HCT116 (cell line): ENCODE results near the gene MCRIP1. TPM values are rescaled to one million over a fixed set of nuclear protein-coding genes. Genes with fewer than 3 reads are reported as not detected.
A peak's percentile ranks its signal among the peaks of the same experiment; 100 is the strongest.

Experiments
- ATAC-seq: fragments of 200-7000 bp; cut with Tn5 transposase; 2 replicates; pipeline ENCODE4 v1.9.1; 2020; ENCODE audit warnings: mild to moderate bottlenecking, moderate library complexity
- BruUV-seq: library from RNA; stranded (reverse); fragments of 400-500 nt; replicated peaks from 2 replicates; lab custom pipeline; 2021; lab: Mats Ljungman, UMichigan
- CTCF ChIA-PET: fragments of 300-600 bp; sonication (Branson Sonifier 250); formaldehyde crosslinking; loops from one replicate; lab custom pipeline; 2021; ENCODE audit warnings: antibody characterized with exemption; lab: Charles Lee
- POLR2A ChIA-PET: fragments of 300-600, 350-600 bp; sonication (Branson Sonifier 250); formaldehyde crosslinking; loops from one replicate; lab custom pipeline; 2021; ENCODE audit warnings: antibody characterized with exemption; lab: Charles Lee
- RAD21 ChIA-PET, 2 experiments: fragments of 300-600 bp; sonication (Branson Sonifier 250); formaldehyde crosslinking; loops; one replicate each; lab custom pipeline; 2023; ENCODE audit warnings: low total read pairs in 2 of 2; ENCODE audit not compliant: uncharacterized antibody in 2 of 2, unreplicated experiment in 2 of 2, low non-redundant PET in 1 of 2; lab: Charles Lee
- DNase-seq: peaks from one replicate; pipeline ENCODE4 v3.0.0-alpha.2; 2010; ENCODE audit warnings: low read depth, low spot score
- H2AFZ ChIP-seq: fragments of 200-600 bp; shearing (Covaris generic), sonication (generic); 2 replicates; pipeline ENCODE4 v1.6.1; 2017; ENCODE audit warnings: low read depth, mixed run types, mixed read lengths, antibody characterized with exemption, low read length; ENCODE audit not compliant: poor library complexity, severe bottlenecking
- H3K27ac ChIP-seq: 2 replicates; pipeline ENCODE4 v1.5.1; 2012; ENCODE audit warnings: low read depth, low read length
- H3K27me3 ChIP-seq: fragments of 200-600 bp; sonication (generic); 2 replicates; pipeline ENCODE4 v1.6.1; 2016; ENCODE audit warnings: mixed run types, low read length, mixed read lengths; ENCODE audit not compliant: insufficient read depth
- H3K36me3 ChIP-seq, 2 experiments: fragments of 200-500 bp in 1 of 2; fragments of 200-600 bp in 1 of 2; sonication (Bioruptor generic) in 1 of 2; sonication (generic) in 1 of 2; 2 replicates each; pipeline versions ENCODE4 v1.5.1 to v1.6.1; 2014 to 2016; ENCODE audit warnings: low read length in 2 of 2, inconsistent platforms in 1 of 2, mixed read lengths in 1 of 2, mixed run types in 1 of 2; ENCODE audit not compliant: insufficient read depth in 2 of 2, control insufficient read depth in 1 of 2
- H3K4me1 ChIP-seq, 2 experiments: fragments of 200-600 bp in 1 of 2; sonication (generic) in 1 of 2; 2 replicates each; pipeline versions ENCODE4 v1.5.1 to v1.6.1; 2012 to 2017; ENCODE audit warnings: low read length in 2 of 2, inconsistent platforms in 1 of 2, mild to moderate bottlenecking in 1 of 2, mixed read lengths in 1 of 2, mixed run types in 1 of 2, moderate library complexity in 1 of 2; ENCODE audit not compliant: insufficient read depth in 2 of 2, control insufficient read depth in 1 of 2
- H3K4me2 ChIP-seq: fragments of 200-600 bp; sonication (generic); 2 replicates; pipeline ENCODE4 v1.6.1; 2017; ENCODE audit warnings: mixed run types, low read length, mixed read lengths
- H3K4me3 ChIP-seq, 2 experiments: fragments of 200-600 bp in 1 of 2; sonication (generic) in 1 of 2; replicated peaks in 1 of 2; 2 replicates each; pipeline ENCODE4 v1.5.1; 2011 to 2016; ENCODE audit warnings: low read length in 2 of 2, control low read depth in 1 of 2, low read depth in 1 of 2, mild to moderate bottlenecking in 1 of 2, mixed read lengths in 1 of 2, mixed run types in 1 of 2
- H3K79me2 ChIP-seq: fragments of 200-600 bp; sonication (generic); 2 replicates; pipeline ENCODE4 v1.6.1; 2017; ENCODE audit warnings: mild to moderate bottlenecking, mixed run types, low read length, moderate library complexity, mixed read lengths; ENCODE audit not compliant: insufficient read depth
- H3K9ac ChIP-seq: fragments of 200-600 bp; sonication (generic); 2 replicates; pipeline ENCODE4 v1.6.1; 2016; ENCODE audit warnings: low read length, mixed read lengths
- H3K9me2 ChIP-seq: fragments of 200-600 bp; sonication (generic), shearing (Covaris generic); 2 replicates; pipeline ENCODE4 v1.6.1; 2017; ENCODE audit warnings: mixed run types, mild to moderate bottlenecking, moderate library complexity; ENCODE audit not compliant: insufficient read depth
- H3K9me3 ChIP-seq, 2 experiments: fragments of 200-500 bp in 1 of 2; fragments of 200-600 bp in 1 of 2; sonication (Bioruptor generic) in 1 of 2; sonication (generic) in 1 of 2; 2 replicates each; pipeline ENCODE4 v1.6.1; 2014 to 2017; ENCODE audit warnings: low read length in 2 of 2, mixed read lengths in 2 of 2, inconsistent platforms in 1 of 2, low read depth in 1 of 2, mild to moderate bottlenecking in 1 of 2, mixed run types in 1 of 2, moderate library complexity in 1 of 2; ENCODE audit not compliant: control insufficient read depth in 1 of 2, insufficient read depth in 1 of 2
- H4K20me1 ChIP-seq: fragments of 200-600 bp; sonication (generic), shearing (Covaris generic); 2 replicates; pipeline ENCODE4 v1.6.1; 2017; ENCODE audit warnings: mixed run types, mild to moderate bottlenecking, moderate library complexity; ENCODE audit not compliant: insufficient read depth
- ATF3 ChIP-seq: IDR thresholded peaks from 2 replicates; pipeline ENCODE4 v1.6.1; 2012
- CBX3 ChIP-seq: IDR thresholded peaks from 2 replicates; pipeline ENCODE4 v1.6.1; 2012; ENCODE audit warnings: low read depth
- EGR1 ChIP-seq: IDR thresholded peaks from 2 replicates; pipeline ENCODE4 v1.6.1; 2012; ENCODE audit warnings: low read depth
- ELF1 ChIP-seq: IDR thresholded peaks from 2 replicates; pipeline ENCODE4 v1.6.1; 2012; ENCODE audit warnings: low read depth, borderline replicate concordance
- EZH2phosphoT487 ChIP-seq: fragments of 200-600 bp; IDR thresholded peaks from 2 replicates; pipeline ENCODE4 v1.6.1; 2018; ENCODE audit warnings: antibody characterized with exemption, borderline replicate concordance
- FOSL1 ChIP-seq: IDR thresholded peaks from 2 replicates; pipeline ENCODE4 v1.6.1; 2012; ENCODE audit warnings: low read depth
- JUND ChIP-seq: IDR thresholded peaks from 2 replicates; pipeline ENCODE4 v1.6.1; 2012
- MAX ChIP-seq: IDR thresholded peaks from 2 replicates; pipeline ENCODE4 v1.6.1; 2012
- POLR2AphosphoS5 ChIP-seq: IDR thresholded peaks from 2 replicates; pipeline ENCODE4 v1.6.1; 2011; ENCODE audit warnings: mild to moderate bottlenecking, low read depth, low read length, moderate library complexity
- REST ChIP-seq: IDR thresholded peaks from 2 replicates; pipeline ENCODE4 v1.6.1; 2012; ENCODE audit warnings: low read depth
- TCF7L2 ChIP-seq: IDR thresholded peaks from 2 replicates; pipeline ENCODE4 v1.7.0; 2011; ENCODE audit warnings: borderline replicate concordance, inconsistent platforms; ENCODE audit not compliant: insufficient read depth, insufficient read length; ENCODE audit errors: extremely low read depth
- ZFX ChIP-seq: fragments of 450-650 bp; IDR thresholded peaks from 2 replicates; pipeline ENCODE4 v1.6.1; 2017
- ZNF274 ChIP-seq: fragments of 200-500 bp; sonication (Bioruptor generic); IDR thresholded peaks from 2 replicates; pipeline ENCODE4 v1.6.1; 2014; ENCODE audit warnings: mild to moderate bottlenecking, low read depth, low read length, inconsistent platforms
- intact Hi-C: fragments of 100-400 bp; cut with micrococcal nuclease; formaldehyde crosslinking; loops from 2 replicates; pipeline ENCODE4 v1.10.0; 2022
- total RNA-seq: library from RNA; stranded (reverse); gene quantifications from one replicate; pipeline ENCODE4 v1.2.1, GENCODE V29; 2021; ENCODE audit not compliant: unreplicated experiment

The MCRIP1 gene
- total RNA-seq, 1 experiment from 2014 or later: 59.2 TPM

- BruUV-seq: no TSS peak
- H2AFZ ChIP-seq: no peak overlapping the region
- no peaks in the 10 kb centered on the region for H3K4me1 ChIP-seq
- no peak overlapping the region for H3K27ac ChIP-seq
- no peak for TF ChIP-seq ELF1
- TF ChIP-seq POLR2AphosphoS5: peak; percentile 28; the same call in 1 of the 2 replicates
- TF ChIP-seq, all 23 proteins: peak for 1
- H3K79me2 ChIP-seq: no peaks in the 10 kb centered on the region
- ATAC-seq (0 out of 2 replicates have a peak, but pooled peaks have one; percentile 13), DNase-seq (no peak)
- no peak overlapping the region for H3K4me2 ChIP-seq
- POLR2A ChIA-PET: interaction anchor here (1.0 to 1.6 kb wide), 2 partner anchors 10 to 113 kb away, joined by 3 to 5 read pairs; partner anchors contain the start of gene MCRIP1
- H3K9me2 ChIP-seq: no peaks in the 10 kb centered on the region
- H3K4me3 ChIP-seq: no peak overlapping the region
- no peaks in the 10 kb centered on the region for H3K27me3 ChIP-seq
- CTCF ChIA-PET: no interaction called here
- intact Hi-C loops: no loop called here
- H3K36me3 ChIP-seq: peaks cover 32 to 46% of the 10 kb centered on the region in 2 experiments; a peak in 3 of 4 replicates
- RAD21 ChIA-PET: interaction anchor here in 1 of 2 experiments (1.2 kb wide), 1 partner anchor 12 kb away, joined by 3 read pairs; no protein-coding TSS in a partner anchor
- H4K20me1 ChIP-seq: no peaks in the 10 kb centered on the region
- H3K9ac ChIP-seq: no peak overlapping the region
- H3K9me3 ChIP-seq: no peaks in the 10 kb centered on the region
Measured at GRCh38 chr17:81842725-81843504, 9.8 kb upstream of the MCRIP1 start.

GRCh38 chr17:81842378-81842724 lies 9.3 kb upstream of the MCRIP1 start:
- Histone ChIP-seq H2AFZ (no peak overlapping the region), H3K9me3 (no peaks in the 10 kb centered on the region), H3K79me2 (no peaks in the 10 kb centered on the region), H3K4me1 (no peaks in the 10 kb centered on the region), H3K4me3 (no peak overlapping the region), H3K36me3 (peaks cover 29 to 43% of the 10 kb centered on the region in 2 experiments; a peak in 3 of 4 replicates), H4K20me1 (no peaks in the 10 kb centered on the region), H3K9ac (no peak overlapping the region), H3K9me2 (no peaks in the 10 kb centered on the region), H3K4me2 (no peak overlapping the region), H3K27me3 (no peaks in the 10 kb centered on the region), H3K27ac (no peak overlapping the region)
- no TSS peak for BruUV-seq
- DNase-seq: no peak
- ChIA-PET RAD21 (interaction anchor here in 1 of 2 experiments (1.2 kb wide), 1 partner anchor 13 kb away, joined by 3 read pairs; no protein-coding TSS in a partner anchor), POLR2A (interaction anchor here (1.6 kb wide), 1 partner anchor 9 kb away, joined by 5 read pairs; the partner anchor contains the start of gene MCRIP1), CTCF (no interaction called here)
- no peak for ATAC-seq
- intact Hi-C loops: no loop called here
- TF ChIP-seq ZNF274 (no peak), MAX (no peak), POLR2AphosphoS5 (no peak), ZFX (no peak), TCF7L2 (no peak), EGR1 (no peak), JUND (no peak), FOSL1 (no peak), REST (no peak), EZH2phosphoT487 (no peak), ATF3 (no peak), CBX3 (no peak), ELF1 (no peak)
